ENCODE results near the gene RAD51B.

RAD51B gene

DNA sequence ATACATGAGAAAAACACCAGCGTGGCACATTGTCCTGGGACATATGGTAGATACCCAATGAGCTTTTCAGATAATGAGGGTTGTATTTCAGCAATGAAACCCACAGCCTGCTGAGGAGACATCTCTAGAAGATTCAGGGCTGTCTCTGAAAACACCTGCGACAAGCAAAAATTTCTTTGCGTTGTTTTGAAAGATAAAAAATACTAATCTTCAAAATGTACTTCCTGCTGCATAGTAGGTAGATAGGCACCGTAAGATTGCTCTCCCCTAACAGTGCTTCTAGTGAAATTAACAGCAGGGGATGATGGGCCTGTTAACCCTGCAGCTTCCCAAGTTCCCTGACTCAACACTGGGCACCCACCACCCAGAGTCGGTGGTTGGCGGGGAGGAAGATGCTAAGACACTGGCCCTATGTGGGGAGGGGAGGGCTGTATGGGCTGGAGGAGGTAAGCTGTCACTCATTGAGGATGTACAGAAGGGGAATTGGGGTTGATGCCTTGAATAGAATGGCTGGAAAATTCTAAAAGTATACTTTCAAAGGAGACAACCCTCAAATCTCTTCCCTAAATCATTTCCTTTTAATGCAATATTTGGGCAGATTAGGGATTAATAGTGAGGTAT is 953.3 kb downstream of the RAD51B start:
- TF ChIP-seq, protein P1, sequence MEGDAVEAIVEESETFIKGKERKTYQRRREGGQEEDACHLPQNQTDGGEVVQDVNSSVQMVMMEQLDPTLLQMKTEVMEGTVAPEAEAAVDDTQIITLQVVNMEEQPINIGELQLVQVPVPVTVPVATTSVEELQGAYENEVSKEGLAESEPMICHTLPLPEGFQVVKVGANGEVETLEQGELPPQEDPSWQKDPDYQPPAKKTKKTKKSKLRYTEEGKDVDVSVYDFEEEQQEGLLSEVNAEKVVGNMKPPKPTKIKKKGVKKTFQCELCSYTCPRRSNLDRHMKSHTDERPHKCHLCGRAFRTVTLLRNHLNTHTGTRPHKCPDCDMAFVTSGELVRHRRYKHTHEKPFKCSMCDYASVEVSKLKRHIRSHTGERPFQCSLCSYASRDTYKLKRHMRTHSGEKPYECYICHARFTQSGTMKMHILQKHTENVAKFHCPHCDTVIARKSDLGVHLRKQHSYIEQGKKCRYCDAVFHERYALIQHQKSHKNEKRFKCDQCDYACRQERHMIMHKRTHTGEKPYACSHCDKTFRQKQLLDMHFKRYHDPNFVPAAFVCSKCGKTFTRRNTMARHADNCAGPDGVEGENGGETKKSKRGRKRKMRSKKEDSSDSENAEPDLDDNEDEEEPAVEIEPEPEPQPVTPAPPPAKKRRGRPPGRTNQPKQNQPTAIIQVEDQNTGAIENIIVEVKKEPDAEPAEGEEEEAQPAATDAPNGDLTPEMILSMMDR (conservative IDR thresholded peaks at IDR 0.05; ENCODE audit: low read depth): no peak
- POLR2A ChIA-PET (ENCODE audit: low non-redundant PET): no interaction called here
- no peak overlapping the region for H3K27ac ChIP-seq
- CTCF ChIA-PET: no interaction called here
- no peak for DNase-seq (ENCODE audit: low spot score)

DNA sequence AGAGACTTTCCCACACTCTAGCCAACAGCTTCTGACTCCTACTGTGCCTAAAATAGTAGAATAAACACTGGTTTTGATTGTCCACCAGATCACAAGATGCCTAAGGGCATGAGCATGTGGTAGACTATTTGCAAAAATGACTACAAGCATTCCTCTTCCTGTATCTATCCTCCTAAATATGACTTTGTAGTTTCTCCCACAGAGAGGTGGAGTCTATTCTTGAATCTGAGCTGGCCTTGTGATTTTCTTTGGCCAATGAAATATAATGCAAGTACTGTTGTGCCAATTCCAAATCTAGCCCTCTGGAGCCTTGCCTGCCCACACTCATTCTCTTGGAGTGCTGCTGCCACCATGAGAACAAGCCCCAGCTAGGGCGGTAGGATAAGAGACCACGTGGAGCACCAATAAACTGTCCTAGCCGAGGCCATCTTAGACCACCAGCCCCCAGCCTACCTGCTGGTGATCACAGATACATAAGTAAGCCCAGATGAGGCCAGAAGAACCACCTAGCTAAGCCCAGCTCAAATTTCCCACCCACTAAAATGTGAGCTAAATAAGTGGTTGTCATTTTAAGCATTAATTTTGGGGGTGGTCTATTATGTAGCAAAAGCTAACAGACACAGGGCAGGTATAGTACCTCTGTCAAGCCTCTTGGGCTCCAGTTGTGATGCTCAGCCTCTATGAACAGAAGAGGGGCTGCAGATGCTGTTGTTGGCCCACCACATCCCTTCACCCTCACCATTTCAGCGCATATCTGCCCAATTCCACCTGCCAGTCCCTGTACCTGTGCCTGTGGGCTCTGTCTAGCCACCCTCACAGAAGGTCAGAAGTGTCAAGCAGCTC is 955.4 kb downstream of the RAD51B start:
- no peak for DNase-seq (ENCODE audit: low spot score)
- CTCF ChIA-PET: interaction anchor here (0.7 to 1.0 kb wide), 3 partner anchors 8 to 937 kb away, joined by 3 to 4 read pairs (median 3); no protein-coding TSS in a partner anchor
- TF ChIP-seq, protein P1 (conservative IDR thresholded peaks at IDR 0.05; ENCODE audit: low read depth): no peak
- peak overlapping the region; percentile 29; the same call in 1 of the 2 replicates for H3K27ac ChIP-seq
- POLR2A ChIA-PET (ENCODE audit: low non-redundant PET): no interaction called here

DNA sequence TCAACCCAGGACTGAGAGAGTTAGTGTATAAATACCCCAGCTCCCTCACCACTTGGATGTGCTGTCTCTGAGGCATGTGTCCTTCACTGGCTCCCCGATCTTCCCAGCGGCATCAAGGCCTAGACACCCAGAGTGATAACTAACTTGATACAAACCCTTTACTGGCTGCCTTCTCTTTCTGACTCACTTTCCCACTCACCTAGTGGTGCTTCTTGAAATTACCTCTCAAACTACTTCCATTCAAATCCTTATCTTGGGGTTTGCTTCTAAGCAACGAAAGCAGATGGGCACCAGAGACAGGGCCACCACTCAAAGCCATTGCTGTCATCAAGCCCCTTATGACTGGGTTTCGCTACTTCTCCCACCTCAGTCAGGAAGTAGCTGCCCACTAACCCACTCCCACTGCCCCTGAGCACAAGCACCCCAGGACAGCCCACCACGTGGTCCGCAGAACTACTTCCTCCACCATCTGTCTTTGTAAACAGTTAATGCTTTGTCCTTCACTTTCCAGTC is 956.1 kb downstream of the RAD51B start:
- TF ChIP-seq, protein P1 (conservative IDR thresholded peaks at IDR 0.05; ENCODE audit: low read depth): no peak
- POLR2A ChIA-PET (ENCODE audit: low non-redundant PET): no interaction called here
- CTCF ChIA-PET: interaction anchor here (1.0 kb wide), 1 partner anchor 601 kb away, joined by 3 read pairs; no protein-coding TSS in a partner anchor

DNA sequence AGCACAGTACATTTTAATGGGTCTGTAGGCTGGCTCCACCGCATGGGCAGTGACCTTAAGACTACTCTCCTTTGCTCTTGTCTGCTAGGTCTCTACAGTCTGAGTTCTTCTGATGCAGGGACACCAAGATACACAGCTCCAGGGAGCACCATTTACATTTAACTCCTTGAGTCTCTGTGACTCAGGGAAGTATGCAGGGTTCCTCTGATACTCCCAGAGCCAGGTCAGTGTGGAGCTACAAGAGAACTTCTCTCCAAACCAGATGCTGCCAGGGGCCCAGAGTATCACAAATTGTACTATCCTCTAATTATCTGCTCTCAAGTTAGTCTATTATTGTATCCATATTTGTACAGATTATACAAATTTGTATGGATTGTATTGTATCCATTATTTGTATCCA is 958.1 kb downstream of the RAD51B start:
- TF ChIP-seq, protein P1 (conservative IDR thresholded peaks at IDR 0.05; ENCODE audit: low read depth): no peak
- H3K27ac ChIP-seq: no peak overlapping the region
- ChIA-PET POLR2A (ENCODE audit: low non-redundant PET) (no interaction called here), CTCF (no interaction called here)
- DNase-seq (ENCODE audit: low spot score): no peak

More for the DNA sequence above, 956.1 kb downstream of the RAD51B start:
- DNase-seq (ENCODE audit: low spot score): no peak
- H3K27ac ChIP-seq: peak overlapping the region; percentile 29; the same call in 1 of the 2 replicates

All from RWPE1 (cell line).